ENCODE data around the gene TRAPPC4.
"Not testable (repeated sequence)": the region's sequence is repeated elsewhere in the genome, so short reads cannot be mapped to it uniquely, and the experiment has no call there.

TRAPPC4 gene

GRCh38 chr11:119031912-119032280, 13.3 kb downstream of the TRAPPC4 start:
- H2AFZ ChIP-seq (ENCODE audit: low read depth, low read length) = peak overlapping the region; percentile 19; the same call in 1 of the 2 replicates

GRCh38 chr11:119033421-119033820, 14.9 kb downstream of the TRAPPC4 start:
- not testable (repeated sequence) for H3K4me2 ChIP-seq (ENCODE audit: insufficient read depth, low read length); ATAC-seq (ENCODE audit: insufficient read depth, low read depth); H3K9ac ChIP-seq (ENCODE audit: low read depth, low read length); H3K4me3 ChIP-seq (ENCODE audit: low read depth in 1 of 2, low read length in 2 of 2); H2AFZ ChIP-seq (ENCODE audit: low read depth, low read length); H3K9me3 ChIP-seq (ENCODE audit: insufficient read depth, low read length, severe bottlenecking); H4K20me1 ChIP-seq (ENCODE audit: insufficient read depth, low read length); H3K27ac ChIP-seq (ENCODE audit: low read length); H3K79me2 ChIP-seq (ENCODE audit: insufficient read depth, low read length); H3K27me3 ChIP-seq (ENCODE audit: insufficient read depth, low read length, poor library complexity); H3K36me3 ChIP-seq (ENCODE audit: insufficient read depth, low read length); DNase-seq
- peaks cover 16% of the 10 kb centered on the region for H3K4me1 ChIP-seq (ENCODE audit: insufficient read depth, low read length)

More at GRCh38 chr11:119031912-119032280, 13.3 kb downstream of the TRAPPC4 start:
- H3K4me3 ChIP-seq (ENCODE audit: low read depth in 1 of 2, low read length in 2 of 2) = no peak overlapping the region
- TF ChIP-seq CTCF (IDR thresholded peaks at IDR 0.05; ENCODE audit: borderline replicate concordance, extremely low read depth, low read length, poor library complexity, severe bottlenecking) = no peak
- TF ChIP-seq EZH2 (IDR thresholded peaks at IDR 0.05; ENCODE audit: borderline replicate concordance, low read depth, low read length, severe bottlenecking) = no peak
- no peaks in the 10 kb centered on the region for H4K20me1 ChIP-seq (ENCODE audit: insufficient read depth, low read length)
- no peaks in the 10 kb centered on the region for H3K9me3 ChIP-seq (ENCODE audit: insufficient read depth, low read length, severe bottlenecking)
- H3K36me3 ChIP-seq (ENCODE audit: insufficient read depth, low read length) = no peaks in the 10 kb centered on the region
- no peaks in the 10 kb centered on the region for H3K79me2 ChIP-seq (ENCODE audit: insufficient read depth, low read length)
- no peaks in the 10 kb centered on the region for H3K27me3 ChIP-seq (ENCODE audit: insufficient read depth, low read length, poor library complexity)
- ATAC-seq (ENCODE audit: insufficient read depth, low read depth) = no peak
- peaks cover 16% of the 10 kb centered on the region for H3K4me1 ChIP-seq (ENCODE audit: insufficient read depth, low read length)
- H3K4me2 ChIP-seq (ENCODE audit: insufficient read depth, low read length) = no peak overlapping the region
- no peak overlapping the region for H3K27ac ChIP-seq (ENCODE audit: low read length)
- no peak overlapping the region for H3K9ac ChIP-seq (ENCODE audit: low read depth, low read length)
- no peak for DNase-seq

- Histone ChIP-seq H3K4me2 (ENCODE audit: insufficient read depth, low read length) (no peak overlapping the region), H4K20me1 (ENCODE audit: insufficient read depth, low read length) (no peaks in the 10 kb centered on the region), H3K4me3 (ENCODE audit: low read depth in 1 of 2, low read length in 2 of 2) (no peak overlapping the region), H3K36me3 (ENCODE audit: insufficient read depth, low read length) (no peaks in the 10 kb centered on the region), H3K9me3 (ENCODE audit: insufficient read depth, low read length, severe bottlenecking) (no peaks in the 10 kb centered on the region), H3K27me3 (ENCODE audit: insufficient read depth, low read length, poor library complexity) (no peaks in the 10 kb centered on the region), H3K27ac (ENCODE audit: low read length) (no peak overlapping the region), H3K9ac (ENCODE audit: low read depth, low read length) (no peak overlapping the region), H3K4me1 (ENCODE audit: insufficient read depth, low read length) (peaks cover 16% of the 10 kb centered on the region), H2AFZ (ENCODE audit: low read depth, low read length) (no peak overlapping the region), H3K79me2 (ENCODE audit: insufficient read depth, low read length) (no peaks in the 10 kb centered on the region)
- no peak for TF ChIP-seq CTCF (IDR thresholded peaks at IDR 0.05; ENCODE audit: borderline replicate concordance, extremely low read depth, low read length, poor library complexity, severe bottlenecking)
- TF ChIP-seq EZH2 (IDR thresholded peaks at IDR 0.05; ENCODE audit: borderline replicate concordance, low read depth, low read length, severe bottlenecking) = no peak
- DNase-seq (no peak), ATAC-seq (ENCODE audit: insufficient read depth, low read depth) (no peak)
Measured at GRCh38 chr11:119034813-119035212, 16.2 kb downstream of the TRAPPC4 start.

- H4K20me1 ChIP-seq (ENCODE audit: insufficient read depth, low read length) = no peaks in the 10 kb centered on the region
- DNase-seq (no peak), ATAC-seq (ENCODE audit: insufficient read depth, low read depth) (no peak)
- no peaks in the 10 kb centered on the region for H3K36me3 ChIP-seq (ENCODE audit: insufficient read depth, low read length)
- H3K9ac ChIP-seq (ENCODE audit: low read depth, low read length) = no peak overlapping the region
- H2AFZ ChIP-seq (ENCODE audit: low read depth, low read length) = no peak overlapping the region
- H3K4me2 ChIP-seq (ENCODE audit: insufficient read depth, low read length) = no peak overlapping the region
- H3K27ac ChIP-seq (ENCODE audit: low read length) = no peak overlapping the region
- H3K4me3 ChIP-seq (ENCODE audit: low read depth in 1 of 2, low read length in 2 of 2) = no peak overlapping the region
- H3K27me3 ChIP-seq (ENCODE audit: insufficient read depth, low read length, poor library complexity) = no peaks in the 10 kb centered on the region
- H3K79me2 ChIP-seq (ENCODE audit: insufficient read depth, low read length) = no peaks in the 10 kb centered on the region
- H3K9me3 ChIP-seq (ENCODE audit: insufficient read depth, low read length, severe bottlenecking) = no peaks in the 10 kb centered on the region
- no peaks in the 10 kb centered on the region for H3K4me1 ChIP-seq (ENCODE audit: insufficient read depth, low read length)
- TF ChIP-seq CTCF (IDR thresholded peaks at IDR 0.05; ENCODE audit: borderline replicate concordance, extremely low read depth, low read length, poor library complexity, severe bottlenecking) (no peak), EZH2 (IDR thresholded peaks at IDR 0.05; ENCODE audit: borderline replicate concordance, low read depth, low read length, severe bottlenecking) (no peak)
Measured at GRCh38 chr11:119038884-119039283, 20.3 kb downstream of the TRAPPC4 start.

GRCh38 chr11:119039471-119039870, 20.9 kb downstream of the TRAPPC4 start:
- not testable (repeated sequence) for H3K27me3 ChIP-seq (ENCODE audit: insufficient read depth, low read length, poor library complexity); H3K79me2 ChIP-seq (ENCODE audit: insufficient read depth, low read length); DNase-seq; H3K4me2 ChIP-seq (ENCODE audit: insufficient read depth, low read length); H3K9me3 ChIP-seq (ENCODE audit: insufficient read depth, low read length, severe bottlenecking); ATAC-seq (ENCODE audit: insufficient read depth, low read depth); H3K36me3 ChIP-seq (ENCODE audit: insufficient read depth, low read length); H3K4me1 ChIP-seq (ENCODE audit: insufficient read depth, low read length); H2AFZ ChIP-seq (ENCODE audit: low read depth, low read length); H3K27ac ChIP-seq (ENCODE audit: low read length); H3K9ac ChIP-seq (ENCODE audit: low read depth, low read length); H4K20me1 ChIP-seq (ENCODE audit: insufficient read depth, low read length); H3K4me3 ChIP-seq (ENCODE audit: low read depth in 1 of 2, low read length in 2 of 2)

Data from DND-41 (cell line).